Measurements from ENCODE around the gene TPSD1.

- no peak for TF ChIP-seq ZNF274 (IDR thresholded peaks at IDR 0.05; ENCODE audit: low read depth, low read length)
- no peak for TF ChIP-seq SUZ12 (IDR thresholded peaks at IDR 0.05; ENCODE audit: extremely low read depth, insufficient read depth, insufficient read length)
Measured at GRCh38 chr16:1272453-1273198, 16.8 kb downstream of the TPSD1 start.
